ENCODE data around the gene CLEC20A. TPM values are rescaled to one million over a fixed set of nuclear protein-coding genes. Genes with fewer than 3 reads are reported as not detected.

The CLEC20A gene
- total RNA-seq, 2 donors from 2014 or later: not detected

DNA sequence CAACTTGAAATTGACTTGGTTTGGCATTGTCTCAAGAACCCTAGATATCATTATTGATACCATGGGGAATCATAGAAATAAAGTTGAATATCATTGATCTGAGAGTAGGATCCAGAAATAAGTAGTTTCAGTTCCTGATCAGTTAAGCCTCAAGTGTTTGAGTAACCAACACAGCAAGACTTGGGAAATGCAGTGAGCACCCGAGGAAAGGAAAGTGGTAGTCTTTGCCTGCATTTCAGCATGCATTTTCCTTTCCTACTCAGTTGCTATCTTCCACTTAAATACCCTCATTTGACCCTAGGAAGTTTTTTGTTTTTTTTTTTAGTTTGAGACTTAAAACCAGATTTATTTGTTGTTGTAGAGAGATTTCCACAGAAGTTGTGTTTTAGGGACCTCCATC is 18.9 kb downstream of the CLEC20A start:
- intact Hi-C loops (cut with DNase I): no loop called here
- 25 to 39% methylated on average over 1 of the region's 1 CpG for WGBS, 2 donors
- no peak overlapping the region for H3K4me3 ChIP-seq
- H3K36me3 ChIP-seq (replicated peaks in 1 of 2; ENCODE audit: insufficient read depth in 1 of 2, low read depth in 2 of 2): no peaks in the 10 kb centered on the region
- TF ChIP-seq, protein P1, sequence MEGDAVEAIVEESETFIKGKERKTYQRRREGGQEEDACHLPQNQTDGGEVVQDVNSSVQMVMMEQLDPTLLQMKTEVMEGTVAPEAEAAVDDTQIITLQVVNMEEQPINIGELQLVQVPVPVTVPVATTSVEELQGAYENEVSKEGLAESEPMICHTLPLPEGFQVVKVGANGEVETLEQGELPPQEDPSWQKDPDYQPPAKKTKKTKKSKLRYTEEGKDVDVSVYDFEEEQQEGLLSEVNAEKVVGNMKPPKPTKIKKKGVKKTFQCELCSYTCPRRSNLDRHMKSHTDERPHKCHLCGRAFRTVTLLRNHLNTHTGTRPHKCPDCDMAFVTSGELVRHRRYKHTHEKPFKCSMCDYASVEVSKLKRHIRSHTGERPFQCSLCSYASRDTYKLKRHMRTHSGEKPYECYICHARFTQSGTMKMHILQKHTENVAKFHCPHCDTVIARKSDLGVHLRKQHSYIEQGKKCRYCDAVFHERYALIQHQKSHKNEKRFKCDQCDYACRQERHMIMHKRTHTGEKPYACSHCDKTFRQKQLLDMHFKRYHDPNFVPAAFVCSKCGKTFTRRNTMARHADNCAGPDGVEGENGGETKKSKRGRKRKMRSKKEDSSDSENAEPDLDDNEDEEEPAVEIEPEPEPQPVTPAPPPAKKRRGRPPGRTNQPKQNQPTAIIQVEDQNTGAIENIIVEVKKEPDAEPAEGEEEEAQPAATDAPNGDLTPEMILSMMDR (IDR thresholded peaks at IDR 0.05): no peak
- TF ChIP-seq POLR2A (IDR thresholded peaks at IDR 0.05): no peak
- peak overlapping the region in 2 of 4 donors; percentile 1 to 59 for H3K27ac ChIP-seq
- H3K27me3 ChIP-seq: no peaks in the 10 kb centered on the region
- no peak for ATAC-seq
- DNase-seq: no peak
- H3K4me1 ChIP-seq: peaks cover 8% of the 10 kb centered on the region
- no peaks in the 10 kb centered on the region for H3K9me3 ChIP-seq

DNA sequence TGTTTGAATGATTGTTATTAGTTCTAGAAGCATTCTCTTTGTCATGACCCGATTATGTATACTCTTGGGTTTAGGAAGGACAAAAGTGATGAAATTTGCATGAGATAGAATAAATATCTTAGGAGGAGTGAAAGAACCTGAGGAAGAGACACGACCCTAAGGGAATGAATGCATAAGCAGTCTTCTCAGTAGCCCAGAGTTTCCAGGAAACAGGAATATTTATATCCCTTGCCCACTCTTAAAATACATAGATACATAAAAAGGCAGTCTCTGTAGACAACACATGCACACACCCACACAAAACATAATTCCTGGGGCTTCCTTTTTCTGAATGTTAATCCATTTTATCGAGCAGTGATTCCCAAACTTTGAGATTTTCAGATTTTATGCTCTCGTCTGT is 19.4 kb downstream of the CLEC20A start:
- TF ChIP-seq, protein P1 (IDR thresholded peaks at IDR 0.05): no peak
- no peak for TF ChIP-seq POLR2A (IDR thresholded peaks at IDR 0.05)
- no peaks in the 10 kb centered on the region for H3K9me3 ChIP-seq
- H3K27ac ChIP-seq: peak overlapping the region in 1 of 4 donors; percentile 1
- no peak for DNase-seq
- H3K36me3 ChIP-seq (replicated peaks in 1 of 2; ENCODE audit: insufficient read depth in 1 of 2, low read depth in 2 of 2): no peaks in the 10 kb centered on the region
- intact Hi-C loops (cut with DNase I): no loop called here
- no peaks in the 10 kb centered on the region for H3K27me3 ChIP-seq
- H3K4me3 ChIP-seq: no peak overlapping the region
- no peak for ATAC-seq
- 69 to 77% methylated on average over 4 of the region's 4 CpGs for WGBS, 2 donors
- H3K4me1 ChIP-seq: peaks cover 8% of the 10 kb centered on the region

DNA sequence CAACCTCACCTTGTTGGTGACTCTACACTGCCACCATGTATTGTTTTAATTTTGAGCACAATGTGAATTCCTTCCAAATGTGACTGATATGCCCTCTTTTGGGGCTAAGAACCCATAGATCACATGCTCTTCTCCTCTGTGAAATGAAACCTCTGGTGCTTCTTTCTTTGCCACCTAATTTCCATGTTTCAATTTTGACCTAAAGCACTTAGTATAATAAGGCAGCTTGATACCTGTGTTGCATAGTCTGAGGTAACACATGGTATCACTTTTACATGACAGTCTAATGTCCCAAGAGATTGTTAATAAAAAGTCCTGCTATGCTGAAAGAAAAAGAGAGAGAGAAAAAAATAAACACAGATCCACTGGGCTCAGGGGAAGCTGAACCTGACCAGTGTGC is 24.2 kb downstream of the CLEC20A start:
- TF ChIP-seq POLR2A (IDR thresholded peaks at IDR 0.05): no peak
- TF ChIP-seq, protein P1 (IDR thresholded peaks at IDR 0.05): no peak
- DNase-seq: no peak
- H3K27ac ChIP-seq: no peak overlapping the region
- peaks cover 10% of the 10 kb centered on the region for H3K4me1 ChIP-seq
- intact Hi-C loops (cut with DNase I): no loop called here
- H3K27me3 ChIP-seq: no peaks in the 10 kb centered on the region
- no peak for ATAC-seq
- no peak overlapping the region for H3K4me3 ChIP-seq
- H3K36me3 ChIP-seq (replicated peaks in 1 of 2; ENCODE audit: insufficient read depth in 1 of 2, low read depth in 2 of 2): no peaks in the 10 kb centered on the region
- H3K9me3 ChIP-seq: no peaks in the 10 kb centered on the region

DNA sequence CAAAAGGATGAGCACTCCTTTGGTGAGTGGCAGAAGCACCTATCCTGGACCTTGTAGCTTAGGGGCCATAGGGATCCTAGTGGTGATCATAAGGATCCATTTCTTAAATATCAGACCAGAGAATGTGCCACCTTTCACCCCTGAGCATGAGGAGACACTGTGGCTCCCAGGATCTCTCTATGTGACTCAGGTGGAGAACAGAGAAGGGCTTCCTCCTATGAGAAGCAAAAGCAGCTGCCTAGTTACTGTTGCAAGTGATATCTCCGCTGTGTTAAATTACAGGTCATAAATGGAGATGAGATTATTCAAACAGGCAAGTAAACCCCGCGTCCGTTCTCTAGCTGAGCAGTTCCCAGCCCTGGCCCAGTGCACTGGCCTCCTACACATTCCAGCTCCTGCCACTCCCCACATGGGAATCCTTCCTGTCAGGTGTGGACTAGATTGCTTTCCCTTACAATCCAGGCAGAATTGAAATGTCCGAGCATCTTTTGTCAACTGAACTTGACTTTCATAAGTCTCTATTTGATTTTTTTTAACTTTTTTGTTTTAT is 26.3 kb downstream of the CLEC20A start:
- intact Hi-C loops (cut with DNase I): no loop called here
- ATAC-seq (peak; percentile 58), DNase-seq (peak in 2 of 4 donors; percentile 36 to 39)
- Histone ChIP-seq H3K36me3 (replicated peaks in 1 of 2; ENCODE audit: insufficient read depth in 1 of 2, low read depth in 2 of 2) (no peaks in the 10 kb centered on the region), H3K4me1 (peaks cover 6% of the 10 kb centered on the region), H3K4me3 (no peak overlapping the region), H3K9me3 (no peaks in the 10 kb centered on the region), H3K27me3 (no peaks in the 10 kb centered on the region), H3K27ac (peak overlapping the region in 2 of 4 donors; percentile 58 to 60)
- no peak for TF ChIP-seq POLR2A (IDR thresholded peaks at IDR 0.05)
- TF ChIP-seq, protein P1 (IDR thresholded peaks at IDR 0.05): no peak
- 63 to 68% methylated on average over 5 of the region's 5 CpGs for WGBS, 2 donors

DNA sequence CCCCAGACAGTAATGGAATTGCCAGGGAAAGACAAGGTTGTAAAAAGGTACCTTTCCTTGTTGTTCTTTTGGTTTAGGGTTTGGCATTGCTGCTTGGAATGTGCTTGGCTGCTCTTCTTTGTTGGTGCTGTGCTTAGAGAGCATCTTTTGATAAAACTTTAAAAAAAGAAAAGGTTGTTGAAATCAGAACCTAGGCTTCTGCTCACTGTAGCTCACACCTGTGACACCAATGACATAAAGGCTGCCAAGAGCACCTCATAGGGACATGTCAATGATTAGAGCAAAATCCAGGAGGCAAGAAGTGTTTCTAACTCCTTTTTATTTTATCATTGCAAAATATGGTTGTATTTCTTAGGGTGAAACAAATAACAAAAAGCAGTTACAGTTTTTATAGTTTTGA is 28.9 kb downstream of the CLEC20A start:
- Histone ChIP-seq H3K27ac (no peak overlapping the region), H3K27me3 (no peaks in the 10 kb centered on the region), H3K36me3 (replicated peaks in 1 of 2; ENCODE audit: insufficient read depth in 1 of 2, low read depth in 2 of 2) (no peaks in the 10 kb centered on the region), H3K4me3 (no peak overlapping the region), H3K4me1 (peaks cover 6% of the 10 kb centered on the region), H3K9me3 (no peaks in the 10 kb centered on the region)
- intact Hi-C loops (cut with DNase I): no loop called here
- ATAC-seq (no peak), DNase-seq (no peak)
- TF ChIP-seq POLR2A (IDR thresholded peaks at IDR 0.05): no peak
- TF ChIP-seq, protein P1 (IDR thresholded peaks at IDR 0.05): no peak

Data from body of pancreas (tissue), 4 donors.